Measurements from ENCODE around the gene VILL. TPM values are rescaled to one million over a fixed set of nuclear protein-coding genes. Genes with fewer than 3 reads are reported as not detected.

The VILL gene
- polyA plus RNA-seq, 2 of the 4 experiments (the other 2 are of a cell fraction): 0.05 to 0.22 TPM

DNA sequence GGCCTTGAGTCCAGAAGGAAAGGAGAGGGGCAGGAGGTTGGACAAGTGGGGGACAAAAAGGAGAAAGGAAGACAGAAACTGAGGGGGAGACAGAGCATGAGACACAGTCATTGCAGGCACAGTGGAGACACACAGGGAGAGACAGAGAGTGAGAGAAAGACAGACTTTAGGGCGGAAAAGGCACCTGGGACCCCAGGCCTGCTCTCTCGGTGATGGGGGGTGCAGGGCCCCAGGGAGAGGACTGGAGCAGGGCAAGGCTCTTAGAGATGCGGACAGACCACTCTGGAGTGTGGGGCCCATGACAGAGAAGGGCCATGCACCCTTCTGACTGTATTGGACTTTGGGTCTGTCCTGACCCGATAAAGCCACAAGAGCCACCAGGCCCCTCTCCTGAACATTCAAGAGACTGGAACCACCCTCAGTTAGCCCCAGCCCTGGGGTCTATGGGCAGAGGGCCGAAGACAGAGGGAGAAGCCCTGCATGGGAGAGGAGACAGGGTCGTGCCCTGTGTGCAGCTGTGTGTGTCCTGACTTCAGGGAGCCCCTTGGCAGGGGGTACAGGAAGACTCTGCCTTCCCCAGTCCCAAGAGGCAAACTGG, 26.4 kb downstream of the VILL start:
- ChIA-PET POLR2A (no interaction called here), CTCF (interaction anchor here (5.5 kb wide), 1 partner anchor 15 kb away, joined by 31 read pairs; no protein-coding TSS in a partner anchor)
- Histone ChIP-seq H3K4me3 (no peak overlapping the region), H3K4me1 (no peaks in the 10 kb centered on the region), H3K4me2 (no peak overlapping the region), H3K9me3 (peaks cover 3% of the 10 kb centered on the region; the same call in 1 of the 3 replicates), H3K27ac (no peak overlapping the region)
- no peak for TF ChIP-seq ZNF302 (CRISPR knock-in tag; IDR thresholded peaks at IDR 0.05)
- no peak for TF ChIP-seq BCL3 (IDR thresholded peaks at IDR 0.05)
- TF ChIP-seq MAX (IDR thresholded peaks at IDR 0.05): no peak
- no peak for TF ChIP-seq CHD4 (IDR thresholded peaks at IDR 0.05; ENCODE audit: borderline replicate concordance)
- no peak for TF ChIP-seq RARB (CRISPR knock-in tag; IDR thresholded peaks at IDR 0.05)
- no peak for TF ChIP-seq CEBPB (IDR thresholded peaks at IDR 0.05)
- no peak for TF ChIP-seq EP300 (IDR thresholded peaks at IDR 0.05)
- TF ChIP-seq JUNB (IDR thresholded peaks at IDR 0.05): no peak
- TF ChIP-seq ZC3H11A (IDR thresholded peaks at IDR 0.05): no peak
- TF ChIP-seq HOXB5 (CRISPR knock-in tag; IDR thresholded peaks at IDR 0.05): no peak
- no peak for TF ChIP-seq GATA3 (IDR thresholded peaks at IDR 0.05; ENCODE audit: borderline replicate concordance)
- TF ChIP-seq, protein P1, sequence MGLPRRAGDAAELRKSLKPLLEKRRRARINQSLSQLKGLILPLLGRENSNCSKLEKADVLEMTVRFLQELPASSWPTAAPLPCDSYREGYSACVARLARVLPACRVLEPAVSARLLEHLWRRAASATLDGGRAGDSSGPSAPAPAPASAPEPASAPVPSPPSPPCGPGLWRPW (IDR thresholded peaks at IDR 0.05): no peak
- TF ChIP-seq CBX2 (IDR thresholded peaks at IDR 0.05; ENCODE audit: borderline replicate concordance, low read depth): no peak
- TF ChIP-seq MYC (IDR thresholded peaks at IDR 0.05; ENCODE audit: borderline replicate concordance, low read length): no peak
- TF ChIP-seq PBX3 (IDR thresholded peaks at IDR 0.05): no peak
- no peak for TF ChIP-seq KDM5A (IDR thresholded peaks at IDR 0.05)
- TF ChIP-seq ESRRA (IDR thresholded peaks at IDR 0.05; ENCODE audit: borderline replicate concordance, low read length): no peak
- TF ChIP-seq NFE2L2 (conservative IDR thresholded peaks at IDR 0.05; ENCODE audit: low read length): no peak
- TF ChIP-seq MAZ (IDR thresholded peaks at IDR 0.05; ENCODE audit: borderline replicate concordance, low read depth, low read length): no peak
- no peak for TF ChIP-seq RFX5 (IDR thresholded peaks at IDR 0.05)
- DNase-seq (ENCODE audit: low read depth in 1 of 2, low spot score in 1 of 2) (no peak), FAIRE-seq (no peak), ATAC-seq (no peak)
- WGBS (ENCODE audit: missing lambda C conversion rate): 64% methylated on average over 6 of the region's 6 CpGs

DNA sequence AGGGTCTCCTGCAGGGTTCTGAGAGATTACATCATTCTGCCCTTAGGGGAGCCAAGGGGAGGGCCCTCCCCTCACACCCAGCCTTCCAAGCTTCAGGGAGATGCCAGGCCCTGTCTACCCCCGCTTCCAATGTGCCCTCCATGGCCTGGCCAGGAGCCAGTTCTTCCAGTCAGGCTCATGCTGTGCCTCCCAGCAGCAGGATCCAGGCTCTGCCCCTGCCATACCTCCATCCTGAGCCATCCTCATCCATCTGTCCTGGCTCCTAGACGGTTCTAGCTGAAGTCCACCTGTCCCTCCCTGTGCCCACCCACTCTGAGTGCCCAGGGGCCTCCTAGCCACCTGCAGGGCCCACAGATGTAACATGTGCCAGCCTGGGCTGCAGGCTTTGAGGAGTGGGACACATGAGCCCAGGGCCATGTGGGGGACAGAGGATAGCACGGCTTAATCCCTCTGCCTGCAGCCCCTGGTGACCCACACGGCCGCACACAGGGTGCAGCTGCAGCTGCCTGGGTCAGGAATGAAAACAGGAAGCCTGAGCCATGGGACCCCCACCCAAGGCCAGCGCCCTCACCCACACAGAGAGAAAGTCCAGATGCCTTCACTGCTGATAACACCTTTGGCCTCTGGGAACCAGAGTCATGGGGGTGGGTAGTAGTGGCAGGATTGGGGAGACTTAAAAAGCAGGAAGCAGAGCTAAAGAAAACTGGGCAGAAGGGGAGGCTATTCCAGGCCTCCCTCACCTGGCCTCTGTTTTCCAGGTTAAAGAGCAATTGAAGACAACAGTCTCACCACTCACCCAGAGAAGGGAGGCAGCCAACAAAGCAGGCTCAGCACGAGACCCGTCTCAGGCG, 27.1 kb downstream of the VILL start:
- CTCF ChIA-PET: interaction anchor here (5.5 kb wide), 1 partner anchor 15 kb away, joined by 31 read pairs; no protein-coding TSS in a partner anchor
- Histone ChIP-seq H3K4me2 (no peak overlapping the region), H3K9me3 (peaks cover 3% of the 10 kb centered on the region; the same call in 1 of the 3 replicates), H3K4me3 (no peak overlapping the region), H3K4me1 (no peaks in the 10 kb centered on the region), H3K27ac (no peak overlapping the region)
- no peak for FAIRE-seq
- ATAC-seq: no peak
- no peak for DNase-seq (ENCODE audit: low read depth in 1 of 2, low spot score in 1 of 2)
- WGBS (ENCODE audit: missing lambda C conversion rate): 75% methylated on average over 8 of the region's 9 CpGs
- POLR2A ChIA-PET: no interaction called here
- TF ChIP-seq MAX (IDR thresholded peaks at IDR 0.05): no peak
- TF ChIP-seq EHMT2 (IDR thresholded peaks at IDR 0.05; ENCODE audit: low read depth): no peak
